HG02610 (cell line): ENCODE measurements around the gene DUSP11.
"Not testable (repeated sequence)": the region's sequence is repeated elsewhere in the genome, so short reads cannot be mapped to it uniquely, and the experiment has no call there.

ENCODE experiments used
- ATAC-seq: cut with Tn5 transposase; IDR thresholded peaks from one replicate; pipeline ENCODE4 v1.9.1; 2021; ENCODE audit warnings: mild to moderate bottlenecking, moderate library complexity; ENCODE audit not compliant: unreplicated experiment

DUSP11 gene

GRCh38 chr2:73779467-73780236, at the start of gene DUSP11:
DUSP11 (minus strand) TSS chr2:73780103; CDS start chr2:73779974, 129 bp downstream.
- peak; percentile 99 for ATAC-seq

GRCh38 chr2:73828818-73829570, 49.1 kb upstream of the DUSP11 start, which contains the start of gene STAMBP:
STAMBP (plus strand) TSS chr2:73828961; CDS start chr2:73830857, 1,896 bp downstream.
- ATAC-seq, result peak; percentile 84

GRCh38 chr2:73828389-73828817, 48.5 kb upstream of the DUSP11 start:
- ATAC-seq, result no peak

- ATAC-seq, result no peak
Observed at GRCh38 chr2:73827660-73828388, 47.9 kb upstream of the DUSP11 start.

- no peak for ATAC-seq
Observed at GRCh38 chr2:73827018-73827417, 47.1 kb upstream of the DUSP11 start.

GRCh38 chr2:73825408-73825807, 45.5 kb upstream of the DUSP11 start:
- ATAC-seq, result no peak

GRCh38 chr2:73823916-73824523, 44.1 kb upstream of the DUSP11 start:
- no peak for ATAC-seq

GRCh38 chr2:73823416-73823815, 43.5 kb upstream of the DUSP11 start:
- no peak for ATAC-seq

GRCh38 chr2:73822991-73823390, 43.1 kb upstream of the DUSP11 start:
- no peak for ATAC-seq

- peak; percentile 54 for ATAC-seq
Observed at GRCh38 chr2:73822276-73822675, 42.4 kb upstream of the DUSP11 start.

- no peak for ATAC-seq
Observed at GRCh38 chr2:73821669-73822068, 41.8 kb upstream of the DUSP11 start.

- ATAC-seq, result peak; percentile 89
Observed at GRCh38 chr2:73821227-73821626, 41.3 kb upstream of the DUSP11 start.

GRCh38 chr2:73818296-73818695, 38.4 kb upstream of the DUSP11 start:
- no peak for ATAC-seq

GRCh38 chr2:73812635-73813034, 32.7 kb upstream of the DUSP11 start:
- no peak for ATAC-seq

- ATAC-seq, result no peak
Observed at GRCh38 chr2:73811878-73812277, 32.0 kb upstream of the DUSP11 start.

GRCh38 chr2:73783883-73784282, 4.0 kb upstream of the DUSP11 start, which contains the start of gene C2orf78:
C2orf78 (plus strand) TSS chr2:73784183; CDS start chr2:73784310, 127 bp downstream.
- ATAC-seq, result not testable (repeated sequence)

GRCh38 chr2:73783402-73783801, 3.5 kb upstream of the DUSP11 start:
- not testable (repeated sequence) for ATAC-seq

GRCh38 chr2:73780237-73780582, 307 bp upstream of the DUSP11 start:
- ATAC-seq, result no peak

- not testable (repeated sequence) for ATAC-seq
Observed at GRCh38 chr2:73778867-73779466, 936 bp downstream of the DUSP11 start.

GRCh38 chr2:73776869-73777519, 2.9 kb downstream of the DUSP11 start:
- ATAC-seq, result no peak
